ENCODE results near the gene VPS13D. TPM values are rescaled to one million over a fixed set of nuclear protein-coding genes. Genes with fewer than 3 reads are reported as not detected.

The VPS13D gene
- total RNA-seq, 2 donors from 2014 or later = 54.0 to 63.3 TPM

DNA sequence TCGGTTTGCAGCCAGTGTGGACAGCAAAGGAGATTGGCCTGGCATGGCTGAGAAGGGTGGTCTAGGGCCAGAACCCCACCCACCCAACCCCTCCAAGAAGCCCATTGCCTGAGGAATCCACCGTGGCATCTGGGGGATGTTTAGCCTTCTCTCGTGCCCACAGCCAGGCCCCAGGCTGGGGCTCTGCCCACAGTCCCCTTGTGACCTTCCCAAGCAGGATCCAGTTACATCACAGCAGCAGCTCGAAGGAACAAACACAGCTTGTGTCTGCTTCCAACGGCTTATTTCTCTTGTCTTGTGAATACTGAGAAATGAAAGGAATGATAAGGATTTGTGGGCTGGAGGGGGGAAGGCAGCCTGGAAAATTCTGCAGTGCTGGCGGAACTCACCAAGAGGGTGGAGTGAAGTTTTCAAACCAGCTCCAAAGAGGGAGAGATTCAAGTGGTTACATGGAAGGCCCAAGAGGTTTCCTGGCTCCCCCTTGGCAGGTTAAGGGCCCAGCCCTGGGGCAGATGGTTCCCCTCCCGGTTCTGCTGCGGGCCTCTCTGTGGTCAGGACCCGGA is 326.6 kb downstream of the VPS13D start:
- H3K36me3 ChIP-seq (replicated peaks in 1 of 2; ENCODE audit: insufficient read depth in 1 of 2, low read depth in 2 of 2) = no peaks in the 10 kb centered on the region
- no peak overlapping the region for H3K4me3 ChIP-seq
- DNase-seq (peak in 2 of 4 donors; percentile 37 to 41), ATAC-seq (peak; percentile 47)
- no peaks in the 10 kb centered on the region for H3K4me1 ChIP-seq
- H3K27me3 ChIP-seq = no peaks in the 10 kb centered on the region
- intact Hi-C loops (cut with DNase I) = no loop called here
- 43 to 47% methylated on average over 8 of the region's 9 CpGs for WGBS, 2 donors
- TF ChIP-seq, protein P1, sequence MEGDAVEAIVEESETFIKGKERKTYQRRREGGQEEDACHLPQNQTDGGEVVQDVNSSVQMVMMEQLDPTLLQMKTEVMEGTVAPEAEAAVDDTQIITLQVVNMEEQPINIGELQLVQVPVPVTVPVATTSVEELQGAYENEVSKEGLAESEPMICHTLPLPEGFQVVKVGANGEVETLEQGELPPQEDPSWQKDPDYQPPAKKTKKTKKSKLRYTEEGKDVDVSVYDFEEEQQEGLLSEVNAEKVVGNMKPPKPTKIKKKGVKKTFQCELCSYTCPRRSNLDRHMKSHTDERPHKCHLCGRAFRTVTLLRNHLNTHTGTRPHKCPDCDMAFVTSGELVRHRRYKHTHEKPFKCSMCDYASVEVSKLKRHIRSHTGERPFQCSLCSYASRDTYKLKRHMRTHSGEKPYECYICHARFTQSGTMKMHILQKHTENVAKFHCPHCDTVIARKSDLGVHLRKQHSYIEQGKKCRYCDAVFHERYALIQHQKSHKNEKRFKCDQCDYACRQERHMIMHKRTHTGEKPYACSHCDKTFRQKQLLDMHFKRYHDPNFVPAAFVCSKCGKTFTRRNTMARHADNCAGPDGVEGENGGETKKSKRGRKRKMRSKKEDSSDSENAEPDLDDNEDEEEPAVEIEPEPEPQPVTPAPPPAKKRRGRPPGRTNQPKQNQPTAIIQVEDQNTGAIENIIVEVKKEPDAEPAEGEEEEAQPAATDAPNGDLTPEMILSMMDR (IDR thresholded peaks at IDR 0.05) = no peak
- no peak for TF ChIP-seq POLR2A (IDR thresholded peaks at IDR 0.05)
- H3K27ac ChIP-seq = no peak overlapping the region
- no peaks in the 10 kb centered on the region for H3K9me3 ChIP-seq

DNA sequence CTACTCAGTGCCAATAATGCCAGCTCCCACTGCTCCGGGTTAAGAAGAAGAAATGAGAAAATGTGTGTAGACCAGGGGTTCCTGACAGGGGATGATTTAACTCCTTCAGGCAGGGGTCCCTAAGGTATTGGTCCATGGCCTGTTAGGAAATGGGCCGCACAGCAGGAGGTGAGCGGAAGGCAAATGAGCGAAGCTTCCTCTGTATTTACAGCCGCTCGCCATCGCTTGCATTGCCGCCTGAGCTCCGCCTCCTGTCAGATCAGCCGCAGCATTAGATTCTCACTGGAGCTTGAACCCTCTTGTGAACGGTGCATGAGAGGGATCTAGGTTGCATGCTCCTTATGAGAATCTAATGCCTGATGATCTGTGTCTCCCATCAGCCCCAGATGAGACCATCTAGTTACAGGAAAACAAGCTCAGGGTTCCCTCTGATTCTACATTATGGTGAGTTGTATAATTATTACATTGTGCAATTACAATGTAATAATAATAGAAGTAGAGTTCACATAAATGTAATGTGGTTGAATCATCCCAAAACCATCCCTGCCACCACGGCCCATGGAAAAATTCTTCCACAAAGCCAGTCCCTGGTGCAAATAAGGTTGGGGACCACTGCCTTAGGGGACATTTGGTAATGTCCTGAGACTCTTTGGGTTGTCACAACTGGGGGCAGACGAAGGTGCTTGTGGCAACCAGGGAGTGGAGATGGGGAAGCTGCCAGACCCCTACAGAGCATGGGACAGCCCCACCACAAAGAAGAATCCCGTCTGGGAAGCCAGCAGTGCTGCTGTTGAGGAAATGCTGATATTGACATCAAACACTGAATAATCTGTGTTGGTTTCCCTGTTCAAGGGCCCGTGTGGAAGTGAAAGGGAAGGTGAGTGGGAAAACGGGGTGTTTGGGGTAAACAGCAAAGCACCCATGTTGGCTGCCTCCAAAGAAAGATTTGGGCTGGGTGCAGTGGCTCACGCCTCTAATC is 327.4 kb downstream of the VPS13D start:
- Histone ChIP-seq H3K27ac (no peak overlapping the region), H3K36me3 (replicated peaks in 1 of 2; ENCODE audit: insufficient read depth in 1 of 2, low read depth in 2 of 2) (no peaks in the 10 kb centered on the region), H3K4me3 (no peak overlapping the region), H3K27me3 (no peaks in the 10 kb centered on the region), H3K9me3 (no peaks in the 10 kb centered on the region), H3K4me1 (no peaks in the 10 kb centered on the region)
- ATAC-seq (no peak), DNase-seq (no peak)
- 93 to 94% methylated on average over 16 to 17 of the region's 17 CpGs for WGBS, 2 donors
- no peak for TF ChIP-seq POLR2A (IDR thresholded peaks at IDR 0.05)
- TF ChIP-seq, protein P1 (IDR thresholded peaks at IDR 0.05) = no peak
- intact Hi-C loops (cut with DNase I) = no loop called here

DNA sequence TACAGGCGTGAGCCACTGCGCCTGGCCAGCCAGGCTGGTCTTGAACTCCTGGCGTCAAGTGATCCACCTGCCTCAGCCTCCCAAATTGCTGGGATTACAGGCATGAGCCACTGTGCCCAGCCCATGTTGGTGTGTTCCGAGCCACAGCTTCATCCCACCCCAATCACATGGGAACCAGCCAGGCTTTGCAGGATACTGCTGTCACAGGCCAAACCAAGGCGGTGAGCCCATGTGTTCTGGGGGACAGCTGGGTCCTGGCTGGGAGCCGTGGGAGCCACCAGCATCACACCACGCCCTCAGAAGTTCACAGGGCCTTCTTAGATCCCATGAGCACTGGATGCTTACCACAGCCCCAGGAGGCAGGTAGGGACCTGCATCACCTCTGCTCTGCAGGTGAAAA is 331.3 kb downstream of the VPS13D start:
- intact Hi-C loops (cut with DNase I) = no loop called here
- Histone ChIP-seq H3K27ac (no peak overlapping the region), H3K9me3 (peaks cover 0 to 9% (median 0%) of the 10 kb centered on the region in 3 donors), H3K4me1 (peaks cover 5% of the 10 kb centered on the region), H3K27me3 (no peaks in the 10 kb centered on the region), H3K36me3 (replicated peaks in 1 of 2; ENCODE audit: insufficient read depth in 1 of 2, low read depth in 2 of 2) (no peaks in the 10 kb centered on the region), H3K4me3 (no peak overlapping the region)
- ATAC-seq = no peak
- TF ChIP-seq, protein P1 (IDR thresholded peaks at IDR 0.05) = no peak
- no peak for TF ChIP-seq POLR2A (IDR thresholded peaks at IDR 0.05)
- 93 to 97% methylated on average over 4 to 7 of the region's 7 CpGs for WGBS, 2 donors
- no peak for DNase-seq

Small RNA genes lying within 50 kb of the gene (microRNA-seq; reads per million reads assigned to microRNA genes)
- 0.47 to 1.3 reads per million in 2 donors for gene MIR4632 (ENCODE audit: borderline number of aligned reads in 2 of 2, borderline replicate concordance in 2 of 2)

Small RNA genes lying within 50 kb of the gene (small RNA-seq; reads per million reads assigned to genes)
- not detected for gene MIR4632
- not detected for gene RF00156
- gene SNORA59A = not detected

Other genes with a start within 250 kb of the VPS13D start
- 10 to 100 TPM; 20.1 to 20.8 TPM for gene MFN2, start 249.6 kb upstream of the VPS13D start, total RNA-seq
- 10 to 100 TPM; 23.7 to 25.9 TPM for gene MIIP, start 210.5 kb upstream of the VPS13D start, total RNA-seq
- not detected for gene TNFRSF8, start 166.7 kb upstream of the VPS13D start, total RNA-seq
- gene TNFRSF1B, start 63.0 kb upstream of the VPS13D start, total RNA-seq = 10 to 100 TPM; 13.7 to 28.7 TPM

Data from body of pancreas (tissue), 4 donors.